ENCODE measurements around the gene SMOC2. TPM values are rescaled to one million over a fixed set of nuclear protein-coding genes. Genes with fewer than 3 reads are reported as not detected.

The SMOC2 gene
- total RNA-seq, 1 experiment from 2014 or later = 2.1 TPM

DNA sequence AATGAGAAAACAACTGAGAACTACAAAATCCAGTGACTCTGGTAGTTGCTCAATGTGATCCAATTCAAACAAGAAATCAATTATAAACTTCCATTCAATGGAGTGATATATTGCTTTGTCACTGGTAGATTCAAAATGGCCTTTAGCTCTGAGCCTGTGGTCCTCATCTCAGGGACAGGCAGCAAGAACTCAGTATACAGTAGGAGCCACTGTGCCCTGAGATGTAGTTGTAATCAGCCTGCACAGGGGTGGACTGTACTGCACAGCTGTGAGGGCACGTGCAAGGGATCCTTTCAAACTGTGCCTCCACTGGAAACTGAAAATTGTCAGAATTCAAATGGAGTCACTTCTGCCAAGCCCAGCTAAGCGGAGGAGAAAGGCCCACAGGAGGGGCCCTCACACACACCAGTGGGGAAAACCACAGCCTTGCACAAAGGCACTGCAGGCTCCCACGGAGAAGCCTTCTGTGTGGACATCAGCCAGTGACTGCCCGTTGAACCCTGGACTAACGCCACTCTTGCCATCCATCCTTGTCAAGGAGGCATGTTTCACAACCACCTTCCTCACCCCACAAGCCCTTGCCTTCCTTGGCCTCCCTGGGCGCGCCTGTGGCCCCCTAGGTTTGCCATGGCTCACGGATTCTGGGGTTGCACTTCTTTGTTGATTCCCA is 186.7 kb downstream of the SMOC2 start:
- peaks cover 19 to 28% of the 10 kb centered on the region in 2 experiments for H3K4me1 Mint-ChIP-seq
- H3K23ac ChIP-seq (ENCODE audit: insufficient read length, low read depth, low read length) = no peak overlapping the region
- H2BK120ac ChIP-seq (ENCODE audit: low read depth, low read length, poor library complexity, severe bottlenecking) = no peak overlapping the region
- H3K56ac ChIP-seq (ENCODE audit: insufficient read length, low read depth, low read length) = no peak overlapping the region
- H3K4me2 ChIP-seq (ENCODE audit: insufficient read depth, insufficient read length, low read length) = no peak overlapping the region
- H2BK5ac ChIP-seq (ENCODE audit: insufficient read length, low read length) = no peak overlapping the region
- no CpG with 5 or more reads among the region's 8 CpGs for WGBS (ENCODE audit: extremely low coverage, insufficient read length, low lambda C conversion rate)
- no peak overlapping the region for H3K27ac Mint-ChIP-seq
- H3K4me1 ChIP-seq (ENCODE audit: insufficient read depth, low read length) = peaks cover 7% of the 10 kb centered on the region; the same call in 1 of the 2 replicates
- no peaks in the 10 kb centered on the region for H3K9me3 ChIP-seq (ENCODE audit: control insufficient read depth, low read depth, low read length)
- no peaks in the 10 kb centered on the region for H4K20me1 ChIP-seq (ENCODE audit: control insufficient read depth, insufficient read depth, insufficient read length)
- no peak overlapping the region for H4K5ac ChIP-seq (ENCODE audit: insufficient read length, low read depth, low read length)
- H2AFZ ChIP-seq (ENCODE audit: low read length) = no peak overlapping the region
- no peak for TF ChIP-seq CTCF (conservative IDR thresholded peaks at IDR 0.05)
- no peaks in the 10 kb centered on the region for H3K79me2 ChIP-seq (ENCODE audit: insufficient read depth, low read length)
- H2BK15ac ChIP-seq (ENCODE audit: low read depth, low read length) = no peak overlapping the region
- H3K4me3 Mint-ChIP-seq = no peak overlapping the region
- no peak overlapping the region for H2BK20ac ChIP-seq (ENCODE audit: low read depth, low read length, poor library complexity, severe bottlenecking)
- H2AK5ac ChIP-seq (ENCODE audit: insufficient read length, low read length) = no peak overlapping the region
- H3K14ac ChIP-seq (ENCODE audit: insufficient read depth, low read length) = no peak overlapping the region
- no peak overlapping the region for H3T11ph ChIP-seq (ENCODE audit: low read length)
- H3K79me1 ChIP-seq (ENCODE audit: insufficient read depth, low read depth, low read length, poor library complexity, severe bottlenecking) = no peaks in the 10 kb centered on the region
- no peaks in the 10 kb centered on the region; a peak in 2 of 7 replicates for H3K36me3 Mint-ChIP-seq (ENCODE audit: insufficient read depth in 1 of 3, low read depth in 3 of 3)
- H3K4ac ChIP-seq (ENCODE audit: low read depth, low read length) = no peak overlapping the region
- H4K91ac ChIP-seq (ENCODE audit: insufficient read length, low read depth, low read length) = no peak overlapping the region
- no peak overlapping the region for H4K8ac ChIP-seq (replicated peaks; ENCODE audit: insufficient read length, low read depth, low read length)
- peaks cover 8% of the 10 kb centered on the region for H3K27me3 Mint-ChIP-seq (ENCODE audit: low read depth)
- no peaks in the 10 kb centered on the region for H3K27me3 ChIP-seq (ENCODE audit: insufficient read depth, low read length)
- no peak for DNase-seq
- H3K9ac ChIP-seq (ENCODE audit: extremely low read depth, insufficient read length, low read length) = no peak overlapping the region
- H3K27ac ChIP-seq (ENCODE audit: insufficient read length, low read depth, low read length) = no peak overlapping the region
- no peaks in the 10 kb centered on the region for H3K23me2 ChIP-seq (ENCODE audit: insufficient read length, low read depth, low read length, poor library complexity, severe bottlenecking)
- H3K18ac ChIP-seq (ENCODE audit: insufficient read length, low read depth, low read length) = no peak overlapping the region
- no peak overlapping the region for H2BK12ac ChIP-seq (ENCODE audit: insufficient read length, low read depth, low read length)
- peaks cover 0 to 2% of the 10 kb centered on the region in 2 experiments; a peak in 1 of 5 replicates for H3K9me3 Mint-ChIP-seq
